ENCODE data around the gene MOV10. TPM values are rescaled to one million over a fixed set of nuclear protein-coding genes. Genes with fewer than 3 reads are reported as not detected.
A peak's percentile ranks its signal among the peaks of the same experiment; 100 is the strongest.

Gene MOV10
- total and polyA plus RNA-seq, 9 of the 15 experiments (the other 6 are each of a cell fraction or from before 2014, with no cell fraction given) = 16.7 to 105 (median 49.5) TPM

- TF ChIP-seq MNT (conservative IDR thresholded peaks at IDR 0.05) (no peak), SREBF2 (CRISPR knock-in tag; IDR thresholded peaks at IDR 0.05) (no peak), ZNF77 (CRISPR knock-in tag; IDR thresholded peaks at IDR 0.05) (no peak), KDM5B (IDR thresholded peaks at IDR 0.05; ENCODE audit: insufficient replicate concordance, low read depth, low read length) (no peak), SFPQ (IDR thresholded peaks at IDR 0.05; ENCODE audit: low read depth, low read length) (no peak), TGIF2 (CRISPR knock-in tag; IDR thresholded peaks at IDR 0.05) (no peak), RBBP5 (IDR thresholded peaks at IDR 0.05; ENCODE audit: borderline replicate concordance, insufficient read depth, low read length, poor library complexity, severe bottlenecking) (peak; percentile 23), ZNF830 (CRISPR knock-in tag; IDR thresholded peaks at IDR 0.05) (no peak), ZZZ3 (IDR thresholded peaks at IDR 0.05) (no peak), CREM (IDR thresholded peaks at IDR 0.05; ENCODE audit: low read depth) (no peak; the same call in 1 of the 2 replicates), SIRT6 (IDR thresholded peaks at IDR 0.05; ENCODE audit: low read depth, low read length) (no peak), ZNF592 (IDR thresholded peaks at IDR 0.05) (peak; percentile 85), ZC3H8 (IDR thresholded peaks at IDR 0.05) (no peak), ETS1 (conservative IDR thresholded peaks at IDR 0.05; ENCODE audit: control insufficient read depth, low read depth, low read length) (no peak), FOXP1 (CRISPR knock-in tag; IDR thresholded peaks at IDR 0.05) (peak; percentile 14; the same call in 1 of the 2 replicates), NFATC3 (IDR thresholded peaks at IDR 0.05) (no peak), RB1 (IDR thresholded peaks at IDR 0.05; ENCODE audit: low read depth) (peak; percentile 92), XRCC4 (IDR thresholded peaks at IDR 0.05; ENCODE audit: extremely low read depth, insufficient read depth, insufficient read length) (no peak), NCOA6 (IDR thresholded peaks at IDR 0.05) (no peak)
Measured at GRCh38 chr1:112674986-112675727, 698 bp downstream of the MOV10 start (continued).
